Measurements from ENCODE around the gene IQSEC3. TPM values are rescaled to one million over a fixed set of nuclear protein-coding genes. Genes with fewer than 3 reads are reported as not detected.

The IQSEC3 gene
- total and polyA plus RNA-seq, 4 donors: 0.29 to 7.5 (median 1.5) TPM

GRCh38 chr12:115518-115917 lies 49.0 kb downstream of the IQSEC3 start:
- TF ChIP-seq CTCF (IDR thresholded peaks at IDR 0.05; ENCODE audit: control extremely low read depth, extremely low read depth): no peak
- Histone ChIP-seq H3K27ac (ENCODE audit: low read depth in 1 of 2, low read length in 1 of 2) (no peak overlapping the region), H3K9ac (ENCODE audit: insufficient read depth in 1 of 2, low read length in 2 of 2) (no peak overlapping the region), H3K9me3 (ENCODE audit: control insufficient read depth in 4 of 4, insufficient read depth in 3 of 4, low read length in 3 of 4) (peaks cover 0 to 2% (median 0%) of the 10 kb centered on the region in 4 donors), H3K36me3 (ENCODE audit: control insufficient read depth in 4 of 4, insufficient read depth in 4 of 4, low read length in 4 of 4) (no peaks in the 10 kb centered on the region), H3K4me1 (ENCODE audit: control insufficient read depth in 5 of 5, insufficient read depth in 5 of 5, low read length in 5 of 5) (peaks cover 0 to 4% (median 0%) of the 10 kb centered on the region in 5 donors), H3K4me3 (no peak overlapping the region), H3K27me3 (ENCODE audit: control insufficient read depth in 3 of 3, insufficient read depth in 3 of 3, low read length in 2 of 3) (no peaks in the 10 kb centered on the region)
- 75 to 81% methylated on average over 5 of the region's 5 CpGs for WGBS, 2 donors
- no peak for DNase-seq
- no peak for ATAC-seq (ENCODE audit: insufficient read depth, low FRiP score)

- Histone ChIP-seq H3K9me3 (ENCODE audit: control insufficient read depth in 4 of 4, insufficient read depth in 3 of 4, low read length in 3 of 4) (peaks cover 0 to 2% (median 0%) of the 10 kb centered on the region in 4 donors), H3K27me3 (ENCODE audit: control insufficient read depth in 3 of 3, insufficient read depth in 3 of 3, low read length in 2 of 3) (no peaks in the 10 kb centered on the region), H3K9ac (ENCODE audit: insufficient read depth in 1 of 2, low read length in 2 of 2) (no peak overlapping the region), H3K27ac (ENCODE audit: low read depth in 1 of 2, low read length in 1 of 2) (no peak overlapping the region), H3K4me3 (no peak overlapping the region), H3K4me1 (ENCODE audit: control insufficient read depth in 5 of 5, insufficient read depth in 5 of 5, low read length in 5 of 5) (peaks cover 0 to 4% (median 0%) of the 10 kb centered on the region in 5 donors), H3K36me3 (ENCODE audit: control insufficient read depth in 4 of 4, insufficient read depth in 4 of 4, low read length in 4 of 4) (no peaks in the 10 kb centered on the region)
- ATAC-seq (ENCODE audit: insufficient read depth, low FRiP score): no peak
- WGBS, 2 donors: 81 to 91% methylated on average over 19 of the region's 19 CpGs
- TF ChIP-seq CTCF (IDR thresholded peaks at IDR 0.05; ENCODE audit: control extremely low read depth, extremely low read depth): no peak
- DNase-seq: no peak
Observed at GRCh38 chr12:115960-116915, 49.7 kb downstream of the IQSEC3 start.

GRCh38 chr12:117311-117710 lies 50.7 kb downstream of the IQSEC3 start:
- DNase-seq (no peak), ATAC-seq (ENCODE audit: insufficient read depth, low FRiP score) (no peak)
- H3K9me3 ChIP-seq (ENCODE audit: control insufficient read depth in 4 of 4, insufficient read depth in 3 of 4, low read length in 3 of 4): peaks cover 0 to 2% (median 0%) of the 10 kb centered on the region in 4 donors
- no peaks in the 10 kb centered on the region for H3K36me3 ChIP-seq (ENCODE audit: control insufficient read depth in 4 of 4, insufficient read depth in 4 of 4, low read length in 4 of 4)
- H3K9ac ChIP-seq (ENCODE audit: insufficient read depth in 1 of 2, low read length in 2 of 2): no peak overlapping the region
- H3K4me1 ChIP-seq (ENCODE audit: control insufficient read depth in 5 of 5, insufficient read depth in 5 of 5, low read length in 5 of 5): peaks cover 0 to 3% (median 0%) of the 10 kb centered on the region in 5 donors
- no peaks in the 10 kb centered on the region for H3K27me3 ChIP-seq (ENCODE audit: control insufficient read depth in 3 of 3, insufficient read depth in 3 of 3, low read length in 2 of 3)
- H3K27ac ChIP-seq (ENCODE audit: low read depth in 1 of 2, low read length in 1 of 2): no peak overlapping the region
- H3K4me3 ChIP-seq: no peak overlapping the region
- WGBS, 2 donors: 86 to 92% methylated on average over 7 of the region's 7 CpGs
- TF ChIP-seq CTCF (IDR thresholded peaks at IDR 0.05; ENCODE audit: control extremely low read depth, extremely low read depth): no peak
